ENCODE data around the gene ART5.
A peak's percentile ranks its signal among the peaks of the same experiment; 100 is the strongest.
"Not testable (repeated sequence)": the region's sequence is repeated elsewhere in the genome, so short reads cannot be mapped to it uniquely, and the experiment has no call there.

Gene ART5

DNA sequence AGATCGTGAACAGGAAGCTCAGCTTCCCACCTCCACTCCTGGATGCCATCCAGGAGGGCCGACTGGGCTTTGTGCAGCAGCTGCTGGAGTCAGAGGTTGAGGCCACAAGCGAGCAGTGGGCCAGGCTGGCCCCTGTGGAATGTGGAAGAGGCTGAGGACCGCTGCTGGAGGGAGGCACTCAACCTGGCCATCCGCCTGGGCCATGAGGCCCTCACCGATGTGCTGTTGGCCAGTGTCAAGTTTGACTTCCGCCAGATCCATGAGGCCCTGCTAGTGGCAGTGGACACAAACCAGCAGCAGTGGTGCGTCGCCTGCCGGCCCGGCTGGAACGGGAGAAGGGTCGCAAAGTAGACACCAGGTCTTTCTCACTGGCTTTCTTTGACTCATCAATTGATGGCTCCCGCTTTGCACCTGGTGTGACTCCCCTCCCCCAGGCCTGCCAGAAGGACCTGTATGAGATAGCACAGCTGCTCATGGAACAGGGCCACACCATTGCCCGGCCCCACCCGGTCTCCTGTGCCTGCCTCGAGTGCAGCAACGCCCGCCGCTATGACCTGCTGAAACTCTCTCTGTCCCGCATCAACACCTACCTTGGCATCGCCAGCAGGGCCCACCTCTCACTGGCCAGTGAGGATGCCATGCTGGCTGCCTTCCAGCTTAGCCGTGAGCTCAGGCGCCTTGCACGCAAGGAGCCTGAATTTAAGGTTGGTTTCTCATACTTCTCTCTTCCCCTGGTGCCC lies 24.9 kb downstream of the ART5 start:
- DNase-seq: no peak

DNA sequence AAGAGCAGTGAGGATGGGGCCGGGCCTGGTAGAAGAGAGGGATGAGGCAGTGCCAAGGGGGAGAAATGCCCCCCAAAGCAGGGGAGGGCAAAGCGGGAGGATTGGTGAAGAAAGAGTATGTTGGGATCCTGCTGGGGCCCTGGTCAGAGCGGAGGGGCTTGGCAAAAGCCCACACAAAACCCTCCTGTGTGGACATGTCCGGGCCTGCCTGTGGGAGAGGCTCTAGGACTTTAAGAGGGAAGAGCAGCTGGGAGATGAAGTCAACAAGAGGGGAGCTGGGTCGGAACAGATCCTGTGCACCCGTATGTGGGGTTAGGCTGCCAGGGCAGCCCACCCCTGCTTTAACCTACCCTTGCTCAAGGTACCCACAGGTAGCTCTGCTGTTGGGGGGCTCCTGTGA lies 25.8 kb downstream of the ART5 start:
- DNase-seq: no peak

DNA sequence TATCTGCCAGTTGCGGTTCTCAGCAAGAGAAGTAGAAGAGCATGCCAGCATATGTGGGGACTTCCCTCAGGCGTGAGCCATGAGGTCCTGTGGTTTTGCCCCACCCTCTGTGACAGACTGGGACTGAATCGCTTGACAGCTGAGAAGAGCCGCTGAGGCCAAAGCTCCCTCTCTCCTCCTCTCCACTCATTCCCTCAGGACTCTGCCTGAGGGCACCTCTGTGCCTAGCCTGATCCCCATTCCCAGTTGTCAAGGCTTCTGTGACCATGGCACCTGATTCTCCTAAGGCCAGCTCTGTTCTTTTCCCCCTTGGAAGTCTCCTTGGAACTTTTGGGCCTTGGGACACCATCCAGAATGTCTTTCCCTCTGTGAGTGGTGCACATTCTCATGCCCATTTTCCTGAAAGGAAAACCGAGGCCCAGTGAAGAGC lies 27.0 kb downstream of the ART5 start:
- DNase-seq: peak; percentile 90

DNA sequence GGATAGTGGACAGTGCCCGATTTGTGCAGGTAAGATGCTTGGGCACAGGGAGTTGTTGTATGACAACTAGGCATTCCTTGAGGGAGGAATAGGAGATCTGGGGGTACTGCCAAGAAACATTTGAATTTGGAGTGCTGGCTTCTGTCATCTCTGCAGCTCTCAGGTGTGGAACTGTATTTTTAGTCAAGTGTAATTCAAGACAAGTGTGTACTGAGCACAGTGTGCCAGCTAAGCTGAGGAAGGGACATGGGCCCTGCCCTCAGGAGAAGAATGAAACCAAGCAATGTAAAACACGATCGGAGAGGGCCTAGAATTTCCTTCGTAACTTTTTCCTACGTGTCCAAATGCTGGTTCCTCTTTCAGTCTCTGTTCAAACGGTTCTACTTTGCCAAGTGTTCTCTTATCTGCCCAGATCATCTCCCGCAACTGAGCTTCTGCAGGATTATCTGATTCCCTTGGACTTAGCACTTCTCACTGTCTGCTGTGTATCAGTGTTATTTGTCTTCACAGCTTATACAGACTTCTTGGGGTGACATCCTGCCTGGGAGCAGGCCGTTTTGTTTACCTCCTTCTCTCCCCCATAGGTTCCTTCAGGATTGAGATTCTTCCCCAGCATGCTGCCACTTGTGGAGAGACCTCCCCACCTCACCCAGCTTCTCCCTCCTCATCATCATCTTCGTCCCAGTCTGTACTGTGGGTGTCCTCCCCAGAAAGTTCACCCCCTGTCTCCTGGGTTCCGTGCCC lies 27.6 kb downstream of the ART5 start:
- peak; percentile 78 for DNase-seq

DNA sequence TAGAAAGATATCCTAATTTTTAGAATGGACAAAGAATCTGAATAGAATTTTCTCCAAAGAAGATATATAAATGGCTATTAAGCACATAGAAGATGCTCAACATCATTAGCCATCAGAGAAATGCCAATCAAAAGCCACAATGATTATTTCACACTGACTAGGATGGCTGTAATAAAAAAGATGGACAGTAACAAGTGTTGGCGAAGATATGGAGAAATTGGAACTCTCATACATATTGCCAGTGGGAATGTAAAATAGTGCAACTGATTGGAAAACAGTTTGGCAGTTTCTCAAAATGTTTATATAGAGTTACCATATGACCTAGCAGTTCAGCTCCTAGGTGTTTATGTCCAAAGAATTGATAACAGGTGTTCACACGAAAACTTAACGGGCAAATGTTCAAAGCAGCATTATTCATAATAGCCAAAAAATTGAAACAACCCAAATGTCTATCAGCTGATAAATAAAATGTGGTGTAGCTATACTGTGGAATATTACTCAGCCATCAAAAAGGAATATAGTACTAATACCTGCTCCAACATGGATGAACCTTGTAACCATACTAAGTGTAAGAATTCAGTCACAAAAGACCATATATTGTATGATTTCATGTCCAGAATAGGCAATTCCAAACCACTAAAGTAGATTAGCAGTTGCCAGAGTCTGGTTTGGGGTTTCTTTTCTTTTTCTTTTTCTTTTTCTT lies 29.7 kb downstream of the ART5 start:
- DNase-seq: no peak

DNA sequence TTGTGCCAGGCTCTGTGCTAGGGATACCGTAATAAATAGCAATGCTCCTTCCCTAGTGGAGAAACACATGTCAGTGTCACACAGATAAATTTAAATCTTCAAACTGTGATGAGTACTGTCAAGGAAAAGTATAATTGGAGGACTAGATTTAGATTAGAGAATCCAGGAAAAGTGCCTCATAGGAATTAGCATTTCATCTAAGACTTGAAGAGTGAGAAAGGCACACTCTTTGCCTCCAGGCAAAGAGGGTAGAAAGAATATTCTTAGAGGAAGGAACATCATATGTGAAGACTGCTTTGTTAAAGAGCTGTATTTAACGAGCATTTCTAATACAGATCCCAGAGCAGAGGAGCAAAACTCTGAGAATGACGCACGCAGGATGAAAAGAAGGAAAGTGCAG lies 30.9 kb downstream of the ART5 start:
- no peak for DNase-seq

DNA sequence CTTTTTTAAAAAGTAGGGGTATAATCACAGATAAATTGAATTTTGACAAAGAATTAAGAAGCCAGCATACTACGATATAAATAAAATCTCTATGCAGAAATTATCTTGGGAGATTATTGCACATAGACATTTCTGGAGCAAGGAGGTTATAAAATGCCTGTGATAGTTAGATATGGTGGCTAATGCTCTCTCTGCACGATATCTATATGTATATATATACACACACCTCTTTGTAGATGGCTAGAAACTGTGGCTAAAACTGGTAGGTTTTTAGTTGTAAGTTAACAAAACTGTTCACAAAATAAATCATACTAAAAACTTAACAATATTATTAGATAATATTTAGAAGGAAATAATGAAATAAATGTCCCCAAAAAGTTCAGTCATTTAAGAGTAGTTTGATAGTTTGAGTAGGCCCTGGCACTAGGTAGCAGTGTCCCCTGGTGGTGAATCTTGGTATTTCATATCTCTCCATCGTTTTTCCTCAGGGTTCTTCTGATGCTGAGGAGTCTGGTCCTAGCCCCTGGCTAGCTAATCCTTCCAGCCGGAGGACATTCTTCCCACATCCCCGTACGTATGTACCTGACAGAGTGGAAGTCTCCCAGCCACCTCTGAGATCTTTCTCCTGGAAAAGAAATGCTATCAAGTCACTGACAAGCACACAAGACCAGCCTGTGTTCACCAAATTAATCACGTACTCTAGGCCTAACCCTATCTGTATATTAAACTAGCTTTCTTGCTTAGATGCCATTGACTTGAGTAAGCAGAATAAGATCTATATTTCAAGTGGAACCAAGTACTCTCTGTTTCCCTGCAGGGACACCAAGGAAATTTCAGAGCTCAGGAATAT lies 32.2 kb downstream of the ART5 start:
- DNase-seq: peak; percentile 67

DNA sequence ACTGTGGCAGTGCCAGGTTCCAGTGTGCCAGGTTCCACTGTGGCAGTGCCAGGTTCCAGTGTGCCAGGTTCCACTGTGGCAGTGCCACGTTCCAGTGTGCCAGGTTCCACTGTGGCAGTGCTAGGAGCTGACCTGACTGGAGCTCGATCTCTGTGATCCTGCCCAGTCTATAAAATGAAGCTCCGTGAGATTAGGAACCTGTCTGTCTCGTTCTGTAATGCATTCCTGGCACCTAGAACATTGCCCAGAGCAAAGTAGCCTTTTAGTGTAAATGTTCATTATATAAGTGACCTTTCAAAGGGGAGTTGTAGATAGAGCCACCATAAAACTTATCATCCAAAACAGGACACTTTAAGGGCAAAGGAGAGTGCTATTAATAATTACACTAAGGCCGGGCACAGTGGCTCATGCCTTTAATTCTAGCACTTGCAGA lies 36.0 kb downstream of the ART5 start:
- DNase-seq: no peak

DNA sequence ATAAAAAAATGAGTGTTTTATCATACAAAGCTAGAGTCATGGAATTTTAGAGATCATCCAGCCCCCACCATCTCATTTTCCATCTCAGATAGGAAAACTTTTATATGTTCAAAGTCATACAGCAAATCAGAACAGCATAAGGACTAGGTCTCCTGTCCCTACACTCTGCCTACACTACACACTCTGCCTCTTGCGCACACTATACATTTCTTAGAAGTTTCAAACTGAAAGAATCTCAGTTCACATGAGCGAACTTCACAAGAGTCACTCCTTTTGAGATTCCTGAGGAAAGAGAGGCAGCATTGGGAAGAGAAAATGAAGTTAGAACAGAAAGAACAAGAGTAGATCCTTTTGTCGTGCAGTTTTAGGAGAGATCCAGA lies 36.5 kb downstream of the ART5 start:
- no peak for DNase-seq

DNA sequence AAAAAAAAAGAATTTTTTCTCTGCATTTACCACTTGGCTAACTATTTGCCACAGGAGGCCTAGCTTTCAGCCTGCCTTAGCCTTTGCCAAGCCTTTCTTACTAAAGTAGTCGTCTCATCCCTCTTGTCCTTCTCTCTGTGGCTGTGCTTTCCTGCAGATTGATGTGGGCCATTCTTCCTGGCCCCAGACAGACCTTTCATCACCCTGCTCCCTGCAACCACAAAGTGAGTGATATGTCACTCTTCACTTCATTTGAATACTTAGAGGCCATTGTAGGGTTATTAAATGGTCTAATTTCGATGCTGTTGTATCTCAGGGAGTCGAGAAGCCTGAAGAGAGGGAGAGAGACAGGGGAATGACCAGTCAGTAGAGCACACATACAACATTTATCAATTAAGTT lies 37.6 kb downstream of the ART5 start:
- no peak for DNase-seq

DNA sequence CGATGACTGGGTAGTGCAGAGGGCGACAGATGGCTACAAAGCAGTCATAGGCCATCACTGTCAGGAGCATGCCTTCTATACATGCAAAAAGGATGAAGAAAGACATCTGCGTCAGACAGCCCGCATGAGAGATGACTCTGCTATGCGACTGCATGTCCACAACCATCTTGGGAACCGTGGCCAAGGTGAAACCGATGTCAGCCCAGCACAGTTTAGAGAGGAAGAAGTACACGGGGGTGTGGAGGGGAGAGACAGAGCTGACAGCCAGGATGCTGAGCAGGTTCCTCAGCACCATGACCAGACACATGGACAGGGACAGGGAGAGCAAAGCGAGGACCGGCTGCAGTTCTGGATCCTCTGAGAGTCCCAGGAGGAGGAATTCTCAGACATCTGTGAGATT lies 41.6 kb downstream of the ART5 start:
- DNase-seq: not testable (repeated sequence)

DNA sequence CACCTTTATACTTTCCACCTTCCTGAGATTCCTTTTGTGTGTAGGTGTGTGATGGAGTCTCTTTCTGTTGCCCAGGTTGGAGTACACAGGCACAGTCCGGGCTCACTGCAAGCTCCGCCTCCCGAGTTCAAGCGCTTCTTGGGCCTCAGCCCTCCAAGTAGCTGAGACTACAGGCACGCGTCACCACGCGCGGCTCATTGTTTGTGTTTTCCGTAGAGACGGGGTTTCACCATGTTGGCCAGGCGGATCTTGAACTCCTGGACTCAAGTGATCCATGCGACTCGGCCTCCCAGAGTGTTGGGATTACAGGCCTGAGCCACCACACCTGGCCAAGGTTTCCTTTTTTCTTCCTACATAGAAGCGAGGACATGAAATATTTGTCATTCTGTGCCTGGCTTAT lies 44.0 kb downstream of the ART5 start:
- not testable (repeated sequence) for DNase-seq

DNA sequence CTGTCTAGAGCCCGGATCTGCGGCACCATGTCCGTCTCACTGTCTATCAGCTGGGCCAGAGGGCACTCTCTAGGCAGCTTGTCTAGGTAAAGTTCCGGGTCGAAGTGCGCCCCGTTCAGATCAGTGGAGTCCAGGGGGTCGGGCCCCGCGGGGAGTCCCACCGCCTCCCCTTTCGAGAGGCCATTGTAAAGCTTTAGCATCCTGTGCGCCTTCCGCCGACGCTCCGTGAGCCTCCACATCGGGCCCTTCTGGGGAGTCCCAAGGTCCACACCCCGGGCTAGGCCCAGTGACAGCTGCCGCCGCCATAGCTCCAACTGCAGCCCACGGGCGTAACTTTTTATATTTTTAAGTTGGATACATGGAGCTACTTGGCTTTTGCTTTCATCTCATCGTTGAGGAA lies 50.5 kb downstream of the ART5 start:
- DNase-seq: not testable (repeated sequence)

DNA sequence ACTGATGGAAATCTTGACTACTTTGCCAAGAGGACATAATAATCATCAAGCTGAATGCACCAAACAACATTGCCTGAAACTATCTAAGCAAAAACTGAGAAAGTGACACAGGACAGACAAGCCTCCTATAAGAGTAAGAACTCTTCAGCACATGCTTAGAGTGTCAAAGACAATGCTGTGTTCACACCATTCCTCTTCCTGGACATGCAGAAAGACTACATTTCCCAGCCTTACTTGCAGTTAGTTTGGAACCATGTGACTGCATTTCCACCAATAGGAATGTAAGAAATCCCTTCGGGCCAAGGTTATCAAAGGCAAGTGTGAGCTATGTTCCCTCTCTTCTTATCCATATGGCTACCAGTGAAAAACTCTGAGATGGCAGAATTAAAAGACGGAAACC lies 51.6 kb downstream of the ART5 start:
- DNase-seq: not testable (repeated sequence)

DNA sequence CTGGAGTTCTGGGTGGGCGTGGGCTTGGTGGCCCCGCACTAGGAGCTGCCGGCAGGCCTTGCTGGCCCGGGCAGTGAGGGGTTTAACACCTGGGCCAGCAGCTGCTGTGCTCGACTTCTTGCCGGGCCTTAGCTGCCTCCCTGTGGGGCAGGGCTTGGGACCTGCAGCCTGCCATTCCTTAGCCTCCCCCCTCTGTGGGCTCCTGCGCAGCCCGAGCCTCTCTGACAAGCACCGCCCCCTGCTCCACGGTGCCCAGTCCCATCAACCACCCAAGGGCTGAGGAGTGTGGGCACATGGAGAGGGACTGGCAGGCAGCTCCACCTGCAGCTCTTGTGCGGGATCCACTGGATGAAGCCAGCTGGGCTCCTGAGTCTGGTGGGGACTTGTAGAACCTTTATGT lies 53.0 kb downstream of the ART5 start:
- DNase-seq: not testable (repeated sequence)

Data from suppressor macrophage treated with lipopolysaccharide for 4 hours (primary cell).